Esophagus (tissue), 2 donors: ENCODE measurements around the gene SYT10. TPM values are rescaled to one million over a fixed set of nuclear protein-coding genes. Genes with fewer than 3 reads are reported as not detected.
"Not testable (repeated sequence)": the region's sequence is repeated elsewhere in the genome, so short reads cannot be mapped to it uniquely, and the experiment has no call there.

Experiments
- H3K27ac ChIP-seq, 2 donors: one replicate each; pipeline ENCODE4 v1.5.1; 2013; ENCODE audit warnings: low read depth in 2 of 2, mild to moderate bottlenecking in 2 of 2, inconsistent platforms in 1 of 2, low read length in 1 of 2, moderate library complexity in 1 of 2
- H3K27me3 ChIP-seq, 2 donors: one replicate each; pipeline ENCODE4 v1.6.1; 2013; ENCODE audit warnings: low read length in 2 of 2, control low read depth in 1 of 2, mild to moderate bottlenecking in 1 of 2; ENCODE audit not compliant: insufficient read depth in 2 of 2, control insufficient read depth in 1 of 2
- H3K36me3 ChIP-seq, 2 donors: one replicate each; pipeline ENCODE4 v1.6.1; 2013; ENCODE audit warnings: low read length in 1 of 2; ENCODE audit not compliant: control insufficient read depth in 2 of 2, insufficient read depth in 2 of 2
- H3K4me1 ChIP-seq, 2 donors: one replicate each; pipeline ENCODE4 v1.6.1; 2013; ENCODE audit warnings: low read length in 1 of 2; ENCODE audit not compliant: control insufficient read depth in 2 of 2, insufficient read depth in 2 of 2
- H3K4me3 ChIP-seq, 2 donors: one replicate each; pipeline ENCODE4 v1.5.1; 2013; ENCODE audit warnings: low read length in 2 of 2, mild to moderate bottlenecking in 2 of 2, low read depth in 1 of 2, moderate library complexity in 1 of 2
- H3K9me3 ChIP-seq, 2 donors: one replicate each; pipeline ENCODE4 v1.6.1; 2013; ENCODE audit warnings: mild to moderate bottlenecking in 2 of 2, low read depth in 1 of 2, low read length in 1 of 2, moderate library complexity in 1 of 2; ENCODE audit not compliant: control insufficient read depth in 2 of 2, insufficient read depth in 1 of 2
- WGBS, 2 donors: extraction: QIAGEN DNeasy Blood & Tissue Kit; methylation state at CpG; one replicate each; pipeline ENCODE4 v1.1.7; 2013; 5-methylcytosine and 5-hydroxymethylcytosine counted together
- polyA plus RNA-seq, 2 donors: library from polyadenylated mRNA; stranded (reverse); fragments of 200-250 nt; gene quantifications; one replicate each; pipeline ENCODE4 v1.2.3, GENCODE V29; 2013
- donor health status: healthy with polysubstance abuse.
- donor health status: Bipolar disorder and iron deficiency.

Gene SYT10
- polyA plus RNA-seq, 2 donors = 0.01 TPM; not detected in 1

- 3% methylated on average over 56 to 68 of the region's 68 CpGs for WGBS, 2 donors
- Histone ChIP-seq H3K27ac (no peak overlapping the region), H3K27me3 (peaks cover 0 to 3% of the 10 kb centered on the region in 2 donors), H3K4me1 (peaks cover 0 to 6% of the 10 kb centered on the region in 2 donors), H3K9me3 (no peaks in the 10 kb centered on the region), H3K36me3 (no peaks in the 10 kb centered on the region), H3K4me3 (peak overlapping the region; percentile 57 to 79)
These were observed 600 bp downstream of the SYT10 start for GRCh38 chr12:33438851-33439586.

- 23 to 25% methylated on average over 28 of the region's 28 CpGs for WGBS, 2 donors
- peaks cover 0 to 3% of the 10 kb centered on the region in 2 donors for H3K27me3 ChIP-seq
- H3K4me1 ChIP-seq = peaks cover 0 to 6% of the 10 kb centered on the region in 2 donors
- H3K36me3 ChIP-seq = no peaks in the 10 kb centered on the region
- H3K4me3 ChIP-seq = peak overlapping the region in 1 of 2 donors; percentile 79
- no peak overlapping the region for H3K27ac ChIP-seq
- H3K9me3 ChIP-seq = no peaks in the 10 kb centered on the region
These were observed 1.4 kb downstream of the SYT10 start for GRCh38 chr12:33438025-33438772.

- Histone ChIP-seq H3K36me3 (no peaks in the 10 kb centered on the region), H3K27me3 (peaks cover 0 to 3% of the 10 kb centered on the region in 2 donors), H3K9me3 (no peaks in the 10 kb centered on the region), H3K4me1 (peaks cover 0 to 6% of the 10 kb centered on the region in 2 donors), H3K27ac (no peak overlapping the region), H3K4me3 (no peak overlapping the region)
- WGBS, 2 donors = 60 to 67% methylated on average over 7 of the region's 7 CpGs
These were observed 2.0 kb downstream of the SYT10 start for GRCh38 chr12:33437598-33437997.

- no peaks in the 10 kb centered on the region for H3K27me3 ChIP-seq
- H3K4me3 ChIP-seq = no peak overlapping the region
- no peaks in the 10 kb centered on the region for H3K9me3 ChIP-seq
- no peaks in the 10 kb centered on the region for H3K36me3 ChIP-seq
- H3K4me1 ChIP-seq = no peaks in the 10 kb centered on the region
- no peak overlapping the region for H3K27ac ChIP-seq
These were observed 6.6 kb downstream of the SYT10 start for GRCh38 chr12:33432992-33433391.

- Histone ChIP-seq H3K27me3 (no peaks in the 10 kb centered on the region), H3K4me1 (no peaks in the 10 kb centered on the region), H3K9me3 (no peaks in the 10 kb centered on the region), H3K36me3 (no peaks in the 10 kb centered on the region), H3K27ac (no peak overlapping the region), H3K4me3 (no peak overlapping the region)
- WGBS, 2 donors = 98 to 100% methylated on average over 1 of the region's 1 CpG
These were observed 8.0 kb downstream of the SYT10 start for GRCh38 chr12:33431648-33432047.

- Histone ChIP-seq H3K4me3 (no peak overlapping the region), H3K4me1 (no peaks in the 10 kb centered on the region), H3K27me3 (no peaks in the 10 kb centered on the region), H3K36me3 (no peaks in the 10 kb centered on the region), H3K9me3 (no peaks in the 10 kb centered on the region), H3K27ac (no peak overlapping the region)
- WGBS, 2 donors = 81% methylated on average over 2 of the region's 2 CpGs
These were observed 10.2 kb downstream of the SYT10 start for GRCh38 chr12:33429468-33429867.

GRCh38 chr12:33427071-33427470 lies 12.5 kb downstream of the SYT10 start:
- 60 to 85% methylated on average over 2 of the region's 2 CpGs for WGBS, 2 donors
- Histone ChIP-seq H3K36me3 (no peaks in the 10 kb centered on the region), H3K27ac (no peak overlapping the region), H3K4me3 (no peak overlapping the region), H3K4me1 (no peaks in the 10 kb centered on the region), H3K27me3 (no peaks in the 10 kb centered on the region), H3K9me3 (no peaks in the 10 kb centered on the region)

- Histone ChIP-seq H3K9me3 (no peaks in the 10 kb centered on the region), H3K4me3 (no peak overlapping the region), H3K36me3 (no peaks in the 10 kb centered on the region), H3K27ac (no peak overlapping the region), H3K4me1 (no peaks in the 10 kb centered on the region), H3K27me3 (no peaks in the 10 kb centered on the region)
- WGBS, 2 donors = 45 to 59% methylated on average over 1 of the region's 1 CpG
These were observed 15.9 kb downstream of the SYT10 start for GRCh38 chr12:33423706-33424105.

- H3K36me3 ChIP-seq = not testable (repeated sequence)
- 81 to 87% methylated on average over 6 of the region's 6 CpGs for WGBS, 2 donors
These were observed 27.2 kb downstream of the SYT10 start for GRCh38 chr12:33412410-33412809.

GRCh38 chr12:33383503-33383902 lies 56.1 kb downstream of the SYT10 start:
- Histone ChIP-seq H3K27ac (no peak overlapping the region), H3K4me1 (no peaks in the 10 kb centered on the region)
- 76 to 81% methylated on average over 4 of the region's 4 CpGs for WGBS, 2 donors

More at GRCh38 chr12:33412410-33412809, 27.2 kb downstream of the SYT10 start:
- not testable (repeated sequence) for H3K9me3 ChIP-seq, H3K27ac ChIP-seq, H3K27me3 ChIP-seq, H3K4me1 ChIP-seq, H3K4me3 ChIP-seq

More at GRCh38 chr12:33383503-33383902, 56.1 kb downstream of the SYT10 start:
- no peaks in the 10 kb centered on the region for H3K27me3 ChIP-seq
- no peaks in the 10 kb centered on the region for H3K9me3 ChIP-seq
- H3K4me3 ChIP-seq = no peak overlapping the region
- H3K36me3 ChIP-seq = no peaks in the 10 kb centered on the region
